Neural cell (in vitro differentiated cells): ENCODE measurements around the gene TCF25. TPM values are rescaled to one million over a fixed set of nuclear protein-coding genes. Genes with fewer than 3 reads are reported as not detected.

Experiments used
- H2AFZ ChIP-seq: fragments of 200-600, 300-800 bp; sonication (generic), shearing (Covaris generic); 2 replicates; pipeline ENCODE4 v1.6.0; 2014; ENCODE audit warnings: low read depth, mild to moderate bottlenecking, antibody characterized with exemption, low read length, moderate library complexity
- H3F3A ChIP-seq: fragments of 200-600 bp; shearing (Covaris generic); 2 replicates; pipeline ENCODE4 v1.6.1; 2016; ENCODE audit warnings: mild to moderate bottlenecking, moderate library complexity, mixed read lengths, antibody characterized with exemption, low read length; ENCODE audit not compliant: insufficient read depth, poor library complexity, severe bottlenecking
- H3K27ac ChIP-seq: fragments of 200-600, 300-800 bp; sonication (generic), shearing (Covaris generic); 2 replicates; pipeline ENCODE4 v1.5.1; 2014; ENCODE audit warnings: mild to moderate bottlenecking, low read length, moderate library complexity
- H3K27me3 ChIP-seq: fragments of 300-800, 200-600 bp; sonication (generic), shearing (Covaris generic); 2 replicates; pipeline ENCODE4 v1.6.0; 2014; ENCODE audit warnings: mild to moderate bottlenecking, low read depth, low read length, moderate library complexity; ENCODE audit not compliant: insufficient read depth
- H3K36me3 ChIP-seq: fragments of 300-800, 200-600 bp; sonication (generic), shearing (Covaris generic); 2 replicates; pipeline ENCODE4 v1.5.1; 2014; ENCODE audit warnings: mild to moderate bottlenecking, antibody characterized with exemption, low read length, moderate library complexity; ENCODE audit not compliant: insufficient read depth
- H3K4me2 ChIP-seq: fragments of 300-800, 200-600 bp; sonication (generic), shearing (Covaris generic); 2 replicates; pipeline ENCODE4 v1.6.0; 2014; ENCODE audit warnings: mild to moderate bottlenecking, low read length
- H3K4me3 ChIP-seq: fragments of 300-800, 200-600 bp; sonication (generic), shearing (Covaris generic); 2 replicates; pipeline ENCODE4 v1.5.1; 2014; ENCODE audit warnings: mild to moderate bottlenecking, low read length, moderate library complexity
- H3K79me2 ChIP-seq: fragments of 200-600 bp; shearing (Covaris generic); replicated peaks from 2 replicates; pipeline ENCODE4 v1.6.0; 2014; ENCODE audit warnings: mild to moderate bottlenecking, low read length, moderate library complexity; ENCODE audit not compliant: insufficient read depth
- H3K9ac ChIP-seq: fragments of 300-800, 200-600 bp; sonication (generic), shearing (Covaris generic); 2 replicates; pipeline ENCODE4 v1.6.1; 2016; ENCODE audit warnings: mild to moderate bottlenecking, low read length, mixed read lengths
- H3K9me2 ChIP-seq: fragments of 200-600 bp; shearing (Covaris generic); 2 replicates; pipeline ENCODE4 v1.6.1; 2016; ENCODE audit warnings: mild to moderate bottlenecking, low read length, mixed read lengths; ENCODE audit not compliant: insufficient read depth
- H3K9me3 ChIP-seq: fragments of 200-600, 300-800 bp; sonication (generic), shearing (Covaris generic); 2 replicates; pipeline ENCODE4 v1.6.1; 2016; ENCODE audit warnings: mild to moderate bottlenecking, mixed run types, low read length, moderate library complexity, mixed read lengths
- H4K20me1 ChIP-seq: fragments of 200-600 bp; shearing (Covaris generic); 2 replicates; pipeline ENCODE4 v1.6.1; 2016; ENCODE audit warnings: mild to moderate bottlenecking, mixed run types; ENCODE audit not compliant: insufficient read depth
- EP300 ChIP-seq: fragments of 450-650 bp; conservative IDR thresholded peaks from 2 replicates; pipeline ENCODE4 v1.6.1; 2014; ENCODE audit warnings: antibody characterized with exemption, mild to moderate bottlenecking, moderate library complexity; ENCODE audit not compliant: poor library complexity, severe bottlenecking
- EZH2 ChIP-seq: fragments of 200-600, 300-800 bp; shearing (Covaris generic), sonication (generic); IDR thresholded peaks from 2 replicates; pipeline ENCODE4 v1.6.1; 2014; ENCODE audit warnings: antibody characterized with exemption, low read length, borderline replicate concordance, mild to moderate bottlenecking; ENCODE audit not compliant: insufficient read depth, poor library complexity, severe bottlenecking
- MXI1 ChIP-seq: fragments of 450-650 bp; conservative IDR thresholded peaks from 2 replicates; pipeline ENCODE4 v1.6.1; 2014; ENCODE audit warnings: antibody characterized with exemption, mild to moderate bottlenecking; ENCODE audit not compliant: poor library complexity, severe bottlenecking
- POLR2AphosphoS5 ChIP-seq: IDR thresholded peaks from 2 replicates; pipeline ENCODE4 v1.6.1; 2012
- RAD21 ChIP-seq: fragments of 450-650 bp; conservative IDR thresholded peaks from 2 replicates; pipeline ENCODE4 v1.6.1; 2014; ENCODE audit warnings: antibody characterized with exemption, mild to moderate bottlenecking, moderate library complexity
- REST ChIP-seq: IDR thresholded peaks from 2 replicates; pipeline ENCODE4 v1.6.1; 2012; ENCODE audit warnings: borderline replicate concordance
- SMC3 ChIP-seq: fragments of 450-650 bp; conservative IDR thresholded peaks from 2 replicates; pipeline ENCODE4 v1.6.1; 2014; ENCODE audit warnings: antibody characterized with exemption, mild to moderate bottlenecking, moderate library complexity; ENCODE audit not compliant: poor library complexity
- TAF1 ChIP-seq: IDR thresholded peaks from 2 replicates; pipeline ENCODE4 v1.6.1; 2012; ENCODE audit warnings: low read depth
- polyA plus RNA-seq: library from polyadenylated mRNA; depleted of rRNA; stranded (reverse); fragments of >200 nt; gene quantifications from 2 replicates; pipeline ENCODE4 v1.2.3, GENCODE V29; 2014
- TF ChIP-seq, protein P1 (sequence below): fragments of 450-650 bp; IDR thresholded peaks from 2 replicates; pipeline ENCODE4 v1.5.1; 2014; ENCODE audit warnings: antibody characterized with exemption, mild to moderate bottlenecking, moderate library complexity; ENCODE audit not compliant: poor library complexity, severe bottlenecking

TCF25 gene
- polyA plus RNA-seq, 1 donor from 2014 or later = 200 TPM

DNA sequence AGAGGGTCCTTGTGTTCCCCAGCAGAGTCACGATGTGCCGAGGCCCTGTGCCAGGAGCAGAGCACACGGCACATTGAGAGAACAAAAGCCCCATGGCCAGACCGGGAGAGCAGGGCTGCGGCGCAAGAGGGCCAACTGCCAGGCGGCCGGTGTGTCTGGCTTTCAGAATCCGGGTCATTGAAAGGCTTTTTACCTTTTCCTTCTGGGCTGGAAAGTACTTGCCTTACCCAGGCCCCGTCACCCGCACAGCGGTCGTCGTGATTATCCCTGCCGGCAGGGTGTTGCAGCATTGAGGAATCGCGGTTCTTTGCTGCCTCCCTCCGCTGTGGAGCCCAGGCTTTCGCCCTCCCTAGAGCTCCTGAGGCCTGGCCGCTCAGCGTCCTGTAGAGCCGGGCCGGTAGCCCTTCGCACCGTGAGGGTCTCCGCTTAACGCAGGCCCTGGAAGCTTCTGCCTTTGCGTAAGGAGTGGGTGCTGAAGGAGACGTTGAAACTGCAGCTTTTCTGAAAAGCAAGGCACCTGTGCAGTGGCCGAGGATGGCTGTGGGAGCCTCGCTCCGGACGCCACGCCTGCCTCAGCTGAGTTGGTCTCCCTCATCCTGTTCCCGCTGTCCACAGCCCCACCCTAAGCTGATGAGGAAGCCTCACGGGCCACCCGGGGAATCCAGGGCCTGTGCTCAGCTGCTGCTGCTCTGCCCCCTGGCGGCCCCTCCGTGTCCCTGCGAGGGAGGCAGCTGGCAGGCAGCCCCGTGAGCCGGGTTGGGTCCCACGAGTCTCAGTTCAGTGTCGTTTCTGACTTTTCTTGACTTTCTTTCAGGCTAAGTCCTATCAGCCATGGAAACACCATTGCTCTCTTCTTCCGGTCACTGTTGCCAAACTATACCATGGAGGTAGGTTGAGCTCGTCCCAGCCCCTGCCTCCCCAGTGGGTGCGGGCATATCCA, 36.7 kb downstream of the TCF25 start:
- Histone ChIP-seq H3K4me2 (no peak overlapping the region), H3K27ac (no peak overlapping the region), H3K79me2 (no peaks in the 10 kb centered on the region), H3K9me3 (no peaks in the 10 kb centered on the region), H3K4me3 (no peak overlapping the region), H3K36me3 (no peaks in the 10 kb centered on the region), H3K9me2 (no peaks in the 10 kb centered on the region), H2AFZ (no peak overlapping the region), H4K20me1 (no peaks in the 10 kb centered on the region), H3K9ac (no peak overlapping the region), H3F3A (no peaks in the 10 kb centered on the region), H3K27me3 (no peaks in the 10 kb centered on the region)
- TF ChIP-seq TAF1 (no peak), RAD21 (peak; percentile 31), SMC3 (peak; percentile 51), REST (no peak), EZH2 (no peak)
- TF ChIP-seq, protein P1, sequence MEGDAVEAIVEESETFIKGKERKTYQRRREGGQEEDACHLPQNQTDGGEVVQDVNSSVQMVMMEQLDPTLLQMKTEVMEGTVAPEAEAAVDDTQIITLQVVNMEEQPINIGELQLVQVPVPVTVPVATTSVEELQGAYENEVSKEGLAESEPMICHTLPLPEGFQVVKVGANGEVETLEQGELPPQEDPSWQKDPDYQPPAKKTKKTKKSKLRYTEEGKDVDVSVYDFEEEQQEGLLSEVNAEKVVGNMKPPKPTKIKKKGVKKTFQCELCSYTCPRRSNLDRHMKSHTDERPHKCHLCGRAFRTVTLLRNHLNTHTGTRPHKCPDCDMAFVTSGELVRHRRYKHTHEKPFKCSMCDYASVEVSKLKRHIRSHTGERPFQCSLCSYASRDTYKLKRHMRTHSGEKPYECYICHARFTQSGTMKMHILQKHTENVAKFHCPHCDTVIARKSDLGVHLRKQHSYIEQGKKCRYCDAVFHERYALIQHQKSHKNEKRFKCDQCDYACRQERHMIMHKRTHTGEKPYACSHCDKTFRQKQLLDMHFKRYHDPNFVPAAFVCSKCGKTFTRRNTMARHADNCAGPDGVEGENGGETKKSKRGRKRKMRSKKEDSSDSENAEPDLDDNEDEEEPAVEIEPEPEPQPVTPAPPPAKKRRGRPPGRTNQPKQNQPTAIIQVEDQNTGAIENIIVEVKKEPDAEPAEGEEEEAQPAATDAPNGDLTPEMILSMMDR = peak; percentile 68

- Histone ChIP-seq H3K79me2 (no peaks in the 10 kb centered on the region), H3K36me3 (no peaks in the 10 kb centered on the region), H3F3A (no peaks in the 10 kb centered on the region), H2AFZ (no peak overlapping the region), H3K27me3 (no peaks in the 10 kb centered on the region), H3K9me2 (no peaks in the 10 kb centered on the region), H3K4me3 (no peak overlapping the region), H3K9ac (no peak overlapping the region), H3K4me2 (no peak overlapping the region), H3K9me3 (no peaks in the 10 kb centered on the region), H3K27ac (no peak overlapping the region), H4K20me1 (no peaks in the 10 kb centered on the region)
- TF ChIP-seq POLR2AphosphoS5 (no peak), TAF1 (no peak), EZH2 (no peak), REST (no peak), RAD21 (no peak), MXI1 (no peak), SMC3 (no peak), EP300 (no peak)
- TF ChIP-seq, protein P1 = no peak
Observed at GRCh38 chr16:89910717-89911354, 37.4 kb downstream of the TCF25 start.
